GM19467 (cell line): ENCODE results near the gene DNMT3B.
"Not testable (repeated sequence)": the region's sequence is repeated elsewhere in the genome, so short reads cannot be mapped to it uniquely, and the experiment has no call there.

ENCODE experiments used
- ATAC-seq: cut with Tn5 transposase; IDR thresholded peaks from one replicate; pipeline ENCODE4 v1.9.1; 2021; ENCODE audit warnings: mild to moderate bottlenecking, moderate library complexity; ENCODE audit not compliant: unreplicated experiment

Gene DNMT3B

DNA sequence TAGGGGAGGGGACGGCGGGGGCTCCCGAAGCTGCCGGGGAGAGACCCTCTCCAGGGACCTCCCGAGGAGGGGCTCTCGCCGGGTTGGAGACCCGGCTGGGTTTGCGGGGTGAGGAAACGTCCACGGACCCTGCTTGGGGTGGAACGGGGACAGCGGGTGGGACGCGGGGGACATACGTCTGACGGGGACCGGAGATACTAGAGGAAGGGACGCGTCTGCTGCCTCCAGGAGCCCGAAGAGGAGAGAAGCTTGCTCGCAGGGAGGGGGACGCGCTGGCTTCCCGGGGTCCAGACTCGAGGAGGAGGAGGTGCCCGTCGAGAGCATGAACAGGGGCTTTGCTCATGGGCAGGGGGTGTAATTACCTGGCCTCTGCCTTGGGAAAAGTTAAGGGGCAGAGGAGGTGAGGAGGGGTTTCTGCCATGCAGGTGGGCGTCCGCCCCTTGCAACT lies 593 bp downstream of the DNMT3B start:
- no peak for ATAC-seq

DNA sequence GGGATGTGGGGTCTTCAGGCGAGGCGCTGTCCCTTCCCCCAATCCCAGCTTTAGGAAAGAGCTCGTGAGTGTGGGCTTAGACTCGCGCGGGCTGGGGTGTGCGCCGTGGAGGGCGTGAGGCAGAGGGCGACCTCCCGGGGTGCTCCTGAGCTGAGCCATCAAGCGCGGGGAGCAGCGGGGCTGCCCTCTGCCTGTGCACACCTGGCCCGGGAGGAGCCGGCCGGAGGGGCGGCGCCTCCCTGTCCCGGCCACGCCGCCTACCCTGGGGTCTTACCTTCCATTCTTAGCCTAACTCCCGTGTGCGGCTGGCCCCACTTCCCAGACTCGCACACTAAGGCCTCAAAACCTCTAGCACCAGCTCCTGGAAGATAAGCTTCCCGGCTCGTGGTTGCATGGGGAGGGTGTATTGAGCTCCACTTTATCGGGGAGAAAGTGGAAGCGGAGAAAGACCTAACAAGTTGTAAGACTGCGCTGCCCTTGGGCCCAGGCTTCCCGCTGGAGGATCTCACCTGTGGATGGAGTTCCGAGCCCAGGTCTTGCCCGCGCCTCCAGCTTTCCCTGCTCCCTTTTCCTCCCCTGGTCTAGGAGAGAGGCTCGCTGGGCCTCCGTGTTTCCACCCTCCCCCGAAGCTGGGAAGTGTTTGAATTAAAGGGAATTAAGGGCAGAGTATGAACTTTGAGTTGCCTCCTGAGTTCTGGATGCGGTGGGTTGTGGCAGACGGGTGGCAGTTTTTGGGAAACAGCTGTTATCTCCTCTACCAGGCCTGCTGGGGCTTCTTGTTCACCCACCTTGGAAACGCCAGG lies 1.2 kb downstream of the DNMT3B start:
- ATAC-seq = no peak

- no peak for ATAC-seq
These were observed 2.1 kb downstream of the DNMT3B start for GRCh38 chr20:32764005-32764960.

DNA sequence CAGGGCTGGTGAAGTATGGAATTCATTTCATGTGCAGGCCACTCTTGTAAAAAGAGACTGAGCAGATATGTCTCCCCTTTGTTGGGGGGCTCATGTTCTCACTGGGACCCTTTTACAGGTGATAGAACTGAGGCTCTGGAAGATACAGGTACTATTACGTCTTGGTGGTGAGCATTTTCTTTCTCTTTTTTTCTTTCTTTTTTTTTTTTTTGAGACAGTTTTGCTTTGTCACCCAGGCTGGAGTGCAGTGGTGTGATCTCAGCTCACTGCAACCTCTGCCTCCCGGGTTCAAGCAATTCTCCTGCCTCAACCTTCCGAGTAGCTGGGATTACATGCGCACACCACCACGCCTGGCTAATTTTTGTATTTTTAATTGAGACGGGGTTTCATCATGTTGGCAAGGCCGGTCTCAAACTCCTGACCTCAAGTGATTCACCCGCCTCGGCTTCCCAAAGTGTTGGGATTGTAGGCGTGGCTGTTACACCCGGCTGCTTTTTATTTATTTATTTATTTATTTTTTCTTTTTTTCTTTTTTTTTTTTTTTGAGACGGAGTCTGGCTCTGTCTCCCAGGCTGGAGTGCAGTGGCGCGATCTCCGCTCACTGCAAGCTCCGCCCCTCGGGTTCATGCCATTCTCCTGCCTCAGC lies 3.2 kb downstream of the DNMT3B start:
- ATAC-seq = not testable (repeated sequence)

GRCh38 chr20:32767418-32768198 lies 5.4 kb downstream of the DNMT3B start:
- ATAC-seq = no peak

DNA sequence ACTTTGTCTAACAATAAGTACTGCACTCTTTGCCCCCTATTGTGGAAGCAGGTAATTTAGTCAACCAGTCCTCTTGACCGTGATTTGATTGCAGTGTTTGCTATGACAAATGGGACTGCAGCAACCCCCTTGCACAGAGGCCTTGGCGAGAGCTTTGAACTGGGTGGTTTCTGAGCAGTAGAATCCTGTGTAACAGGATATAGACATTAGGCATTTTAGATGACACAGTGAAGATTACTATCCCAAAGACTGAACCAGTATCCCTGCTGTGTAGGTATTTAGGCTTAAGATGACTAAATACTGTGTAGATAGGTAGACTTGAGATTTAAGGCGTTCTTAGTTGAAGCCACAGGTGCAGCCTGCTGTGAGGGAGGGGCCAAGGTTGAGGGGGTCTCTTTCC lies 9.9 kb downstream of the DNMT3B start:
- no peak for ATAC-seq

DNA sequence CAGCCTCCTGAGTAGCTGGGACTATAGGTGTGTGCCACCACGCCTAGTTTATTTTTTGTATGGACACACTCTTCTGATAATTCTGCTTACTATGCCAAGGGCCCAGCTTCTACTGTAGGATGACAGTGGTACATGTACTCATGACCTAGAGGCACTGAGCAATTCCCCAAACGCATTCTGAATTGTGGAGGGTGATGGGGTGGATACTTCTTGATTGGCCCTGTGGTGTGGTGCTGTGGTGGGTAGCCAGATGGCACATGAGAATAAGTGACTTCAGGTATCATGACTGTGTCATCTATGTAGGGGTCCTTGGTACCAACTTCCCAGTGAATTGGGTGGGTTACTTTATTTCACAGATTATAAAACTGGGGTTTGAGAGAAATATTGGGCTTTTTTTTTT lies 11.0 kb downstream of the DNMT3B start:
- ATAC-seq = no peak

- no peak for ATAC-seq
These were observed 11.7 kb downstream of the DNMT3B start for GRCh38 chr20:32773855-32774254.

- no peak for ATAC-seq
These were observed 13.3 kb downstream of the DNMT3B start for GRCh38 chr20:32775336-32775991.

- no peak for ATAC-seq
These were observed 15.2 kb downstream of the DNMT3B start for GRCh38 chr20:32777177-32777956.

DNA sequence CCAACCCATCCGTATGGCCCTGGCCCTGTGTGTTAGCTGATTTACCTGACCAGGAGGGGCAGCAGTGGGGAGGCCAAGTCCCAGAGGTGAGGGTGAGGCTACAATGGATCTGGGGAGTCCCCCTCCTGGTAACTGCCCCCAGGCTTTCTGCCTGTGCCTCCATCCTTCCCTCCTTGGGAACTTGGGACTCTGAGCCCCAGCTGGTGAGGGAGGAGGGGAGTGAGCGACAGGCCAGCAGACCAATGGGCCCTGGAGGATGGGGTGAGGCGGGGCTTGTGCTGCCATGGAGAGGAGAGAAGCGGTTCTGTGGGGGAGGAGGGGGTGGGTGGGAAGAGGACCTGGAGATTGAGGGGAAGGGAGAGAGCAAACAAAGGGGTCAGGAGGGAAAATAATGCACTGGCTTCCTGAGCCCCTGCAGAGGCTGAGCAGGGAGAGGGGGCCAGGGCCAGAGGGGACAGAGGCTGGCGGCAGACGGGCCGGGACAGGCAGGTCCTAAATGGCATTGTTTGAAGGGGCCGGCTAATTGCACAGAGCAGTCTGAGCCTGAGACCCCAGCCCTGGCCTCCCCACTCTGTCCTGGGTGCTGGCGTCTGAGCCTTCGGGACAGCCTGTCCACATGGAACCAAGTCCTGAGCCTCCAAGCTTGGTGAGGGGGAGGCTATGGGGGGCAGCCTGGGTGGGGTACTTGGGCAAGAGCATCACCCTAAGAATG lies 17.5 kb downstream of the DNMT3B start:
- no peak for ATAC-seq

DNA sequence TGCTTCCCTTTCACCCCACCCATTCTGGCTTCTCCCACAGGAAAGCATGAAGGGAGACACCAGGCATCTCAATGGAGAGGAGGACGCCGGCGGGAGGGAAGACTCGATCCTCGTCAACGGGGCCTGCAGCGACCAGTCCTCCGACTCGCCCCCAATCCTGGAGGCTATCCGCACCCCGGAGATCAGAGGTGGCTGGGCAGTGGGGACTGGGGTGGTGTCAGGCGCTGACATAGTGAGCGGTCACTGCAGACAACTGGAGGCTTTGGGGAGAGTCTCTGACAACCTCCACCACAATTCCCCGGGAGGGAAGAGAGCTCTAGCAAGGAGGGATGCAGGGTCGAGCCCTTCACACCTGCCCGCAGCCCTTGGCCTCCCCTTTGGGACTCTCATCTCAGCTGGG lies 18.1 kb downstream of the DNMT3B start:
- ATAC-seq = no peak

- ATAC-seq = no peak
These were observed 18.8 kb downstream of the DNMT3B start for GRCh38 chr20:32780749-32781655.

GRCh38 chr20:32784369-32785080 lies 22.3 kb downstream of the DNMT3B start:
- no peak for ATAC-seq

DNA sequence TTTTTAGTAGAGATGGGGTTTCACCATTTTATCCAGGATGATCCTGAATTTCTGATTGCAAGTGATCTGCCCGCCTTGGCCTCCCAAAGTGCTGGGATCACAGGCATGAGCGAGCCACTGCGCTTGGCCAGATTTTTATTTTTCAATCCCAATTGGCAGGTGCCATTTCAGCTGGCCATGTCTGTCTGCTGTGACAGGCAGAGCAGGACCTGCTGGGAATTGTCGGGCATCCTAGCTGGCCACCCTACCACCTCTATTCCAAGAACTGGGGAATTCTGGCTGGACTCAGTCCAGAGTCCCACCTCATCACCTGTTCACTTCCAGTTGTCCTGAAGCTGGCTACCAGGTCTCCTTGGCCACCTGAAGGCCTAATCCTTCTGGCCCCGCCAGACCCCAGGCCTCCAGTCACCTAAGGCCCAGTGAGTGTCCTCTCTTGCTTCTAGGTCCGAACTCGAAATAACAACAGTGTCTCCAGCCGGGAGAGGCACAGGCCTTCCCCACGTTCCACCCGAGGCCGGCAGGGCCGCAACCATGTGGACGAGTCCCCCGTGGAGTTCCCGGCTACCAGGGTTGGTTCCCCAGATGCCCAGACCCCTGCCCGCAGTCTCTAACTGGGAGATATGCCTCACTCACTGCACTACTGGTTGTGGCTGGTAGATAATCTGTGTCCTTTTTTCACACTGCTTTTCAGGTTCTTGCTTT lies 24.0 kb downstream of the DNMT3B start:
- ATAC-seq = no peak

DNA sequence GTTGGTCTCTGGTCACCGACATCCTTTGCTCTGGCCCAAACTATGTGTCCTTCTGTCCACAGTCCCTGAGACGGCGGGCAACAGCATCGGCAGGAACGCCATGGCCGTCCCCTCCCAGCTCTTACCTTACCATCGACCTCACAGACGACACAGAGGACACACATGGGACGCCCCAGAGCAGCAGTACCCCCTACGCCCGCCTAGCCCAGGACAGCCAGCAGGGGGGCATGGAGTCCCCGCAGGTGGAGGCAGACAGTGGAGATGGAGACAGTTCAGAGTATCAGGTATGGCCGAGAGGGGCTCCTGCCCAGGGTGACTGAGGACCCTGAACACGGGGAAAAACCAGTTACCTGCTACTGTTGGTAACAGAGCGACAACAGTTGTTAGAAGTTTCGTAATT lies 25.0 kb downstream of the DNMT3B start:
- no peak for ATAC-seq
